Measurements from ENCODE around the gene KLHDC8A. TPM values are rescaled to one million over a fixed set of nuclear protein-coding genes. Genes with fewer than 3 reads are reported as not detected.
A peak's percentile ranks its signal among the peaks of the same experiment; 100 is the strongest.
"Not testable (repeated sequence)": the region's sequence is repeated elsewhere in the genome, so short reads cannot be mapped to it uniquely, and the experiment has no call there.

KLHDC8A gene
- total RNA-seq, 1 donor from 2014 or later, result 1.5 TPM

GRCh38 chr1:205298191-205298994 lies 58.3 kb downstream of the KLHDC8A start:
- Mint-ChIP-seq H3K27ac (ENCODE audit: unreplicated experiment) (no peak overlapping the region), H3K27me3 (ENCODE audit: unreplicated experiment) (peaks cover 8% of the 10 kb centered on the region), H3K36me3 (ENCODE audit: low read depth, unreplicated experiment) (peaks cover 5% of the 10 kb centered on the region), H3K4me3 (ENCODE audit: unreplicated experiment) (no peak overlapping the region), H3K9me3 (ENCODE audit: unreplicated experiment) (no peaks in the 10 kb centered on the region), H3K4me1 (ENCODE audit: unreplicated experiment) (peaks cover 35% of the 10 kb centered on the region)
- TF ChIP-seq, protein P1, sequence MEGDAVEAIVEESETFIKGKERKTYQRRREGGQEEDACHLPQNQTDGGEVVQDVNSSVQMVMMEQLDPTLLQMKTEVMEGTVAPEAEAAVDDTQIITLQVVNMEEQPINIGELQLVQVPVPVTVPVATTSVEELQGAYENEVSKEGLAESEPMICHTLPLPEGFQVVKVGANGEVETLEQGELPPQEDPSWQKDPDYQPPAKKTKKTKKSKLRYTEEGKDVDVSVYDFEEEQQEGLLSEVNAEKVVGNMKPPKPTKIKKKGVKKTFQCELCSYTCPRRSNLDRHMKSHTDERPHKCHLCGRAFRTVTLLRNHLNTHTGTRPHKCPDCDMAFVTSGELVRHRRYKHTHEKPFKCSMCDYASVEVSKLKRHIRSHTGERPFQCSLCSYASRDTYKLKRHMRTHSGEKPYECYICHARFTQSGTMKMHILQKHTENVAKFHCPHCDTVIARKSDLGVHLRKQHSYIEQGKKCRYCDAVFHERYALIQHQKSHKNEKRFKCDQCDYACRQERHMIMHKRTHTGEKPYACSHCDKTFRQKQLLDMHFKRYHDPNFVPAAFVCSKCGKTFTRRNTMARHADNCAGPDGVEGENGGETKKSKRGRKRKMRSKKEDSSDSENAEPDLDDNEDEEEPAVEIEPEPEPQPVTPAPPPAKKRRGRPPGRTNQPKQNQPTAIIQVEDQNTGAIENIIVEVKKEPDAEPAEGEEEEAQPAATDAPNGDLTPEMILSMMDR (IDR thresholded peaks at IDR 0.05; ENCODE audit: unreplicated experiment), result no peak
- no peak for DNase-seq (ENCODE audit: low spot score)

GRCh38 chr1:205297546-205298177 lies 59.1 kb downstream of the KLHDC8A start:
- peaks cover 37% of the 10 kb centered on the region for H3K4me1 Mint-ChIP-seq (ENCODE audit: unreplicated experiment)
- not testable (repeated sequence) for H3K36me3 Mint-ChIP-seq (ENCODE audit: low read depth, unreplicated experiment); H3K4me3 Mint-ChIP-seq (ENCODE audit: unreplicated experiment); DNase-seq (ENCODE audit: low spot score); H3K27me3 Mint-ChIP-seq (ENCODE audit: unreplicated experiment); H3K9me3 Mint-ChIP-seq (ENCODE audit: unreplicated experiment)
- peak overlapping the region; percentile 57 for H3K27ac Mint-ChIP-seq (ENCODE audit: unreplicated experiment)

DNA sequence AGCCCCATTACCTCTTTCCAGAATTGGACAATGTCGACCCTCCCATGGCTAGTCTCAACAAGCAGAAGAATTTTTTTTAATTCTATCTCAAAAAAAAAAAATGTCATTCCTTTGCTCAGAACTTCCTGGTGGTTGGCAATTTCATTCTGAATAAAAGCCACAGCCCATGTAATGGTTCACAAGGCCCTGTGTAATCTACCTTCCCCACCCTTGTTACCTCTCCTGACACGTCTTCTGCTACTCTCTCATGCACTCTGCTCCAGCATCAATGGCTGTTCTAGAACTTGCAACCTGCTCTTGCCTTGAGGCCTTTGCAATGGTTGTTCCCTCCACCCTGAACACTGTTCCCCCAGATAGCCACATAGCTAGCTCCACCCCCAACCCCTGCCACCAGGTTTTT lies 60.6 kb downstream of the KLHDC8A start:
- peaks cover 8% of the 10 kb centered on the region for H3K27me3 Mint-ChIP-seq (ENCODE audit: unreplicated experiment)
- no peak overlapping the region for H3K27ac Mint-ChIP-seq (ENCODE audit: unreplicated experiment)
- TF ChIP-seq, protein P1 (IDR thresholded peaks at IDR 0.05; ENCODE audit: unreplicated experiment), result no peak
- H3K4me1 Mint-ChIP-seq (ENCODE audit: unreplicated experiment), result peaks cover 26% of the 10 kb centered on the region
- no peak for DNase-seq (ENCODE audit: low spot score)
- no peaks in the 10 kb centered on the region for H3K36me3 Mint-ChIP-seq (ENCODE audit: low read depth, unreplicated experiment)
- H3K4me3 Mint-ChIP-seq (ENCODE audit: unreplicated experiment), result no peak overlapping the region
- H3K9me3 Mint-ChIP-seq (ENCODE audit: unreplicated experiment), result no peaks in the 10 kb centered on the region

- no peak for DNase-seq (ENCODE audit: low spot score)
- Mint-ChIP-seq H3K27me3 (ENCODE audit: unreplicated experiment) (peaks cover 7% of the 10 kb centered on the region), H3K4me3 (ENCODE audit: unreplicated experiment) (no peak overlapping the region), H3K36me3 (ENCODE audit: low read depth, unreplicated experiment) (no peaks in the 10 kb centered on the region), H3K4me1 (ENCODE audit: unreplicated experiment) (peaks cover 20% of the 10 kb centered on the region), H3K27ac (ENCODE audit: unreplicated experiment) (peak overlapping the region; percentile 68), H3K9me3 (ENCODE audit: unreplicated experiment) (no peaks in the 10 kb centered on the region)
- TF ChIP-seq, protein P1 (IDR thresholded peaks at IDR 0.05; ENCODE audit: unreplicated experiment), result no peak
Observed at GRCh38 chr1:205294934-205295333, 61.8 kb downstream of the KLHDC8A start.

DNA sequence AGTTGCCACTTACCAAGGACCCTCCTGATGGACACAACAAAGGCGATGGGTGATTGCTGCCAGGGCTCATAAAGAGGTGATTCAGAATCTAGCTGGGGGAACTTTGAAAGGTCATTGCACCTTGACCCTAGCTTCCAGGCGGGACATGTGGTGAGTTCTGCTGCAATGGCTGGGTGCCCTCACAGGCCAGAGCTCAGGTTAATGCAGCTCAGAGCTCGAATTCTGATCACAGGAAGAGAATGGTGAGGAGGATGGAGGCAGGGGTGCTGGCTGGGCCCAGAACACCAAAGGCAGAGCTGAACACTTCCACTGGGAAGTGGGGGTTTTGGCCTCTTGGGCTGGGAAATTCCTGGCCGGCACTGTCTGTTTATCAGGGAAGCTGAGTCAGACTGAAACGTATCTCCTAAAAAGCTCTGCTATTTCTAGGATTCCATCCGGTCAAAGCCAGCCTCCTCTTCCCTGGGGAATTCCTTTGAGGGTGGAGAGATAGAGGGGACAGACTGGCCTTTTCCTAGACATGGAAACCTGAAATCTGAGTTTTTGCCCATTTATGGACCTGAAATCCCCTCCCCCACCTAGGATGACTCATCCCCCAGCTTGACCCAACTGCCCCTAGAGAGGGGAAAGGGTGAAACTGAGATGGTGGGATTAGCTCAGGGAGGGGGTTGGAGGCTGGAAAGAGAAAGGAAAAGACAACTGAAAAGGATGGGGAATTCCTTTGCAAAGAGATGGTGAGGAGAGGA lies 62.4 kb downstream of the KLHDC8A start:
- Mint-ChIP-seq H3K36me3 (ENCODE audit: low read depth, unreplicated experiment) (no peaks in the 10 kb centered on the region), H3K27ac (ENCODE audit: unreplicated experiment) (peak overlapping the region; percentile 68), H3K9me3 (ENCODE audit: unreplicated experiment) (no peaks in the 10 kb centered on the region), H3K4me3 (ENCODE audit: unreplicated experiment) (no peak overlapping the region), H3K27me3 (ENCODE audit: unreplicated experiment) (peaks cover 7% of the 10 kb centered on the region), H3K4me1 (ENCODE audit: unreplicated experiment) (peaks cover 20% of the 10 kb centered on the region)
- TF ChIP-seq, protein P1 (IDR thresholded peaks at IDR 0.05; ENCODE audit: unreplicated experiment), result no peak
- no peak for DNase-seq (ENCODE audit: low spot score)

All from endothelial cell (in vitro differentiated cells).